A549 (cell line): ENCODE data around the gene LRRFIP2. TPM values are rescaled to one million over a fixed set of nuclear protein-coding genes. Genes with fewer than 3 reads are reported as not detected.

Source experiments
- ATAC-seq, 2 experiments: fragments of 200-7000 bp in 1 of 2; fragments of >200 bp in 1 of 2; cut with Nextera tagmentation in 1 of 2; cut with Tn5 transposase in 1 of 2; 3 replicates each; pipeline versions ENCODE4 v1.8.0 to v1.9.1; 2018 to 2020; ENCODE audit warnings: mild to moderate bottlenecking in 1 of 2, moderate library complexity in 1 of 2
- CTCF ChIA-PET: fragments of 300-600 bp; sonication (Branson Sonifier 250); formaldehyde crosslinking; extraction: SDS; loops from one replicate; lab custom pipeline; 2021; ENCODE audit warnings: antibody characterized with exemption, inconsistent platforms; lab: Yijun Ruan, JAX
- POLR2A ChIA-PET: fragments of 350-600 bp; formaldehyde crosslinking; extraction: SDS; loops from one replicate; lab custom pipeline; 2021; ENCODE audit warnings: antibody characterized with exemption, inconsistent platforms; lab: Yijun Ruan, JAX
- DNase-seq, 2 experiments: peaks; one replicate each; pipeline versions ENCODE4 v3.0.0 to v3.0.0-alpha.2; 2011 to 2016; ENCODE audit warnings: low read depth in 1 of 2, low spot score in 1 of 2
- FAIRE-seq: peaks from 2 replicates; lab custom pipeline; 2011; peaks lifted over from hg19 to GRCh38; lab: Jason Lieb, UNC
- H3K27ac ChIP-seq, 2 experiments: fragments of >200 bp; sonication (Bioruptor Twin); formaldehyde crosslinking; 3 replicates each; pipeline ENCODE4 v1.5.1; 2016 to 2017
- H3K4me1 ChIP-seq: fragments of >200 bp; sonication (Bioruptor Twin); formaldehyde crosslinking; 3 replicates; pipeline ENCODE4 v1.6.1; 2016
- H3K4me2 ChIP-seq: fragments of >200 bp; sonication (Bioruptor Twin); formaldehyde crosslinking; 3 replicates; pipeline ENCODE4 v1.6.1; 2016
- H3K4me3 ChIP-seq: fragments of >200 bp; sonication (Bioruptor Twin); formaldehyde crosslinking; 3 replicates; pipeline ENCODE4 v1.5.1; 2016
- H3K9me3 ChIP-seq: fragments of >200 bp; sonication (Bioruptor Twin); formaldehyde crosslinking; 3 replicates; pipeline ENCODE4 v1.6.1; 2016
- ATOH8 ChIP-seq: fragments of 250-450 bp; sonication (Bioruptor Pico); IDR thresholded peaks from 2 replicates; pipeline ENCODE4 v1.5.0; 2020; ENCODE audit warnings: low read depth, mild to moderate bottlenecking, moderate library complexity
- BCL3 ChIP-seq: fragments of >200 bp; sonication (Bioruptor Twin); formaldehyde crosslinking; IDR thresholded peaks from 3 replicates; pipeline ENCODE4 v1.6.1; 2016
- BHLHE40 ChIP-seq: IDR thresholded peaks from 2 replicates; pipeline ENCODE4 v1.6.1; 2012; ENCODE audit warnings: low read depth, low read length, inconsistent platforms
- CBX2 ChIP-seq: fragments of 200-600 bp; sonication (generic); IDR thresholded peaks from 2 replicates; pipeline ENCODE4 v1.6.1; 2016; ENCODE audit warnings: low read depth, mild to moderate bottlenecking, borderline replicate concordance
- CEBPB ChIP-seq, 2 experiments: fragments of >200 bp in 1 of 2; sonication (Bioruptor Twin) in 1 of 2; formaldehyde crosslinking in 1 of 2; IDR thresholded peaks; 2 replicates each; pipeline ENCODE4 v1.6.1; 2012 to 2016
- E2F6 ChIP-seq: IDR thresholded peaks from 2 replicates; pipeline ENCODE4 v1.6.1; 2012; ENCODE audit warnings: low read depth, borderline replicate concordance
- EHMT2 ChIP-seq: fragments of 200-600 bp; sonication (generic); IDR thresholded peaks from 2 replicates; pipeline ENCODE4 v1.6.1; 2016; ENCODE audit warnings: antibody characterized with exemption, low read depth, mild to moderate bottlenecking, moderate library complexity
- FOSB ChIP-seq: fragments of 250-450 bp; sonication (Bioruptor Pico); IDR thresholded peaks from 2 replicates; pipeline ENCODE4 v1.5.0; 2020; ENCODE audit warnings: mild to moderate bottlenecking, moderate library complexity
- FOSL2 ChIP-seq, 2 experiments: fragments of 450-650 bp in 1 of 2; fragments of >200 bp in 1 of 2; sonication (Bioruptor Twin) in 1 of 2; formaldehyde crosslinking; IDR thresholded peaks; 2 replicates each; pipeline versions ENCODE4 v1.5.0 to v1.6.1; 2016 to 2020; ENCODE audit warnings: mild to moderate bottlenecking in 1 of 2, moderate library complexity in 1 of 2
- FOXS1 ChIP-seq: fragments of 250-450 bp; sonication (Bioruptor Pico); IDR thresholded peaks from 2 replicates; pipeline ENCODE4 v1.5.0; 2020; ENCODE audit warnings: mild to moderate bottlenecking, moderate library complexity
- HDAC2 ChIP-seq: fragments of 200-600 bp; sonication (generic); IDR thresholded peaks from 2 replicates; pipeline ENCODE4 v1.6.1; 2016
- HOXB13 ChIP-seq: fragments of 250-450 bp; sonication (Bioruptor Pico); IDR thresholded peaks from 2 replicates; pipeline ENCODE4 v1.5.0; 2020; ENCODE audit warnings: low read depth, mild to moderate bottlenecking, moderate library complexity
- JUN ChIP-seq, 2 experiments: fragments of >200 bp; sonication (Bioruptor Twin); formaldehyde crosslinking; IDR thresholded peaks; 2 replicates in 1 of 2; 3 replicates in 1 of 2; pipeline ENCODE4 v1.6.1; 2016 to 2017
- JUNB ChIP-seq: fragments of >200 bp; sonication (Bioruptor Twin); formaldehyde crosslinking; IDR thresholded peaks from 2 replicates; pipeline ENCODE4 v1.6.1; 2016
- MAZ ChIP-seq: fragments of 150-350 bp; IDR thresholded peaks from 2 replicates; pipeline ENCODE4 v1.6.1; 2014; ENCODE audit warnings: antibody characterized with exemption, low read depth, low read length, borderline replicate concordance
- MYC ChIP-seq: IDR thresholded peaks from 2 replicates; pipeline ENCODE4 v1.6.1; 2012; ENCODE audit warnings: mild to moderate bottlenecking, inconsistent platforms, low read length, improper control_type of control experiment, borderline replicate concordance
- NFE2L2 ChIP-seq: fragments of 150-350 bp; conservative IDR thresholded peaks from 2 replicates; pipeline ENCODE4 v1.6.1; 2014; ENCODE audit warnings: low read length
- POLR2A ChIP-seq: IDR thresholded peaks from 2 replicates; pipeline ENCODE4 v1.6.1; 2012; ENCODE audit warnings: mild to moderate bottlenecking, low read length
- POLR2AphosphoS2 ChIP-seq: conservative IDR thresholded peaks from 2 replicates; pipeline ENCODE4 v1.6.1; 2012; ENCODE audit warnings: low read length, improper control_type of control experiment, inconsistent platforms
- RAD21 ChIP-seq, 2 experiments: fragments of >200 bp in 1 of 2; sonication (Bioruptor Twin) in 1 of 2; formaldehyde crosslinking in 1 of 2; IDR thresholded peaks in 1 of 2; conservative IDR thresholded peaks in 1 of 2; 2 replicates in 1 of 2; 3 replicates in 1 of 2; pipeline ENCODE4 v1.6.1; 2012 to 2018; ENCODE audit warnings: inconsistent platforms in 1 of 2
- RARB ChIP-seq: fragments of 250-450 bp; sonication (Bioruptor Pico); IDR thresholded peaks from 2 replicates; pipeline ENCODE4 v1.8.0; 2021; ENCODE audit warnings: mild to moderate bottlenecking, moderate library complexity
- SMC3 ChIP-seq: fragments of >200 bp; sonication (Bioruptor Twin); formaldehyde crosslinking; IDR thresholded peaks from 3 replicates; pipeline ENCODE4 v1.6.1; 2018; ENCODE audit warnings: inconsistent platforms
- SREBF2 ChIP-seq: fragments of 450-650 bp; IDR thresholded peaks from 2 replicates; pipeline ENCODE4 v1.6.1; 2014; ENCODE audit warnings: mild to moderate bottlenecking, moderate library complexity
- TFCP2L1 ChIP-seq: fragments of 250-450 bp; sonication (Bioruptor Pico); IDR thresholded peaks from 2 replicates; pipeline ENCODE4 v1.5.0; 2021; ENCODE audit warnings: mild to moderate bottlenecking
- USF2 ChIP-seq: fragments of 450-650 bp; IDR thresholded peaks from 2 replicates; pipeline ENCODE4 v1.6.1; 2014; ENCODE audit warnings: antibody characterized with exemption
- ZNF302 ChIP-seq: fragments of 250-450 bp; sonication (Bioruptor Pico); IDR thresholded peaks from 2 replicates; pipeline ENCODE4 v1.9.0; 2021; ENCODE audit warnings: inconsistent platforms, mild to moderate bottlenecking, moderate library complexity
- WGBS: methylation state at CpG from one replicate; pipeline ENCODE4 v1.1.6; 2017; ENCODE audit errors: missing lambda C conversion rate; 5-methylcytosine and 5-hydroxymethylcytosine counted together
- polyA plus RNA-seq, 4 experiments: library from polyadenylated mRNA; depleted of rRNA in 3 of 4; stranded (reverse); fragments of >200 nt; fragmentation: RNase III in 1 of 4; extraction: RNeasy Plus Mini Kit Qiagen cat#74134 plus additional on column Dnase treatment in 1 of 4; gene quantifications; 2 replicates in 3 of 4; 3 replicates in 1 of 4; pipeline ENCODE4 v1.2.3, GENCODE V29; 2011 to 2017

The LRRFIP2 gene
- polyA plus RNA-seq, 2 of the 4 experiments (the other 2 are of a cell fraction) = 48.0 to 66.4 TPM

- POLR2A ChIA-PET = no interaction called here
- FAIRE-seq = no peak
- Histone ChIP-seq H3K4me1 (no peaks in the 10 kb centered on the region), H3K4me2 (no peak overlapping the region), H3K9me3 (peaks cover 15% of the 10 kb centered on the region), H3K4me3 (no peak overlapping the region), H3K27ac (no peak overlapping the region)
- no peak for DNase-seq
- TF ChIP-seq CBX2 = no peak
- TF ChIP-seq SMC3 = no peak
- no peak for TF ChIP-seq FOSB
- no peak for ATAC-seq
- WGBS = 81% methylated on average over 1 of the region's 1 CpG
- CTCF ChIA-PET = no interaction called here
These were observed 134.2 kb downstream of the LRRFIP2 start for GRCh38 chr3:37040231-37040630.

GRCh38 chr3:37039161-37039846 lies 135.1 kb downstream of the LRRFIP2 start:
- no peak for FAIRE-seq
- H3K4me1 ChIP-seq = no peaks in the 10 kb centered on the region
- no peak for TF ChIP-seq FOSL2 (IDR thresholded peaks at IDR 0.05)
- no peak for TF ChIP-seq FOSL2 (CRISPR knock-in tag; IDR thresholded peaks at IDR 0.05)
- no peak for TF ChIP-seq BCL3
- no peak for TF ChIP-seq ZNF302 (CRISPR knock-in tag)
- TF ChIP-seq BHLHE40 = no peak
- TF ChIP-seq RARB = no peak
- no peak for TF ChIP-seq MYC
- no peak for TF ChIP-seq POLR2A
- TF ChIP-seq ATOH8 = no peak
- TF ChIP-seq E2F6 = no peak
- ChIA-PET POLR2A (no interaction called here), CTCF (interaction anchor here (0.6 to 1.4 kb wide), 2 partner anchors 47 to 80 kb away, joined by 3 to 5 read pairs; no protein-coding TSS in a partner anchor)
- peak in 1 of 2 experiments; percentile 19; a peak in 1 of 6 replicates for ATAC-seq
- H3K9me3 ChIP-seq = peaks cover 17% of the 10 kb centered on the region
- no peak overlapping the region for H3K27ac ChIP-seq
- WGBS = 97% methylated on average over 1 of the region's 1 CpG
- no peak overlapping the region for H3K4me2 ChIP-seq
- H3K4me3 ChIP-seq = no peak overlapping the region
- no peak for DNase-seq

- ChIA-PET POLR2A (no interaction called here), CTCF (interaction anchor here (1.2 to 1.6 kb wide), 2 partner anchors 12 to 60 kb away, joined by 3 to 4 read pairs; no protein-coding TSS in a partner anchor)
- Histone ChIP-seq H3K4me3 (no peak overlapping the region), H3K9me3 (peaks cover 17% of the 10 kb centered on the region), H3K27ac (no peak overlapping the region), H3K4me1 (no peaks in the 10 kb centered on the region), H3K4me2 (no peak overlapping the region)
- ATAC-seq (no peak), DNase-seq (no peak), FAIRE-seq (no peak)
- WGBS = 91% methylated on average over 3 of the region's 3 CpGs
- TF ChIP-seq FOXS1 (CRISPR knock-in tag) = no peak
- no peak for TF ChIP-seq SREBF2
- no peak for TF ChIP-seq MAZ
- no peak for TF ChIP-seq EHMT2
- no peak for TF ChIP-seq NFE2L2
These were observed 137.0 kb downstream of the LRRFIP2 start for GRCh38 chr3:37037352-37037751.

GRCh38 chr3:37032961-37033360 lies 141.4 kb downstream of the LRRFIP2 start:
- no peak overlapping the region for H3K4me2 ChIP-seq
- DNase-seq (no peak), ATAC-seq (no peak; a peak in 1 of 6 replicates), FAIRE-seq (no peak)
- ChIA-PET POLR2A (interaction anchor here (0.8 kb wide), 1 partner anchor 40 kb away, joined by 3 read pairs; the partner anchor contains the start of genes EPM2AIP1 and MLH1), CTCF (no interaction called here)
- TF ChIP-seq USF2 = no peak
- no peak for TF ChIP-seq EHMT2
- no peak for TF ChIP-seq HOXB13 (CRISPR knock-in tag)
- no peak for TF ChIP-seq POLR2AphosphoS2
- TF ChIP-seq HDAC2 = no peak
- TF ChIP-seq RAD21 (conservative IDR thresholded peaks at IDR 0.05 in 1 of 2, IDR thresholded peaks at IDR 0.05 in 1 of 2) = no peak
- no peak for TF ChIP-seq CBX2
- no peak for TF ChIP-seq SMC3
- TF ChIP-seq SREBF2 = no peak
- no peak for TF ChIP-seq TFCP2L1 (CRISPR knock-in tag)
- no peak for TF ChIP-seq E2F6
- no peak for TF ChIP-seq JUN (IDR thresholded peaks at IDR 0.05)
- no peak for TF ChIP-seq CEBPB (IDR thresholded peaks at IDR 0.05)
- no peak for TF ChIP-seq JUNB
- no peak for TF ChIP-seq NFE2L2
- H3K4me1 ChIP-seq = peaks cover 5% of the 10 kb centered on the region; the same call in 1 of the 3 replicates
- WGBS = 94% methylated on average over 10 of the region's 10 CpGs
- no peak overlapping the region for H3K4me3 ChIP-seq
- no peak overlapping the region for H3K27ac ChIP-seq
- peaks cover 17% of the 10 kb centered on the region for H3K9me3 ChIP-seq
